Stimulated activated CD8-positive, alpha-beta memory T cell treated with anti-CD3 and anti-CD28 coated beads, Interleukin-7, amount 100 ng/mL, for 48 hours (primary cell): ENCODE measurements around the gene CCDC141.

ENCODE experiments used
- DNase-seq, 2 donors: peaks; one replicate each; pipeline ENCODE4 v3.0.0-alpha.2; 2020; ENCODE audit warnings: low read depth in 1 of 2; ENCODE audit errors: extremely low read depth in 1 of 2

CCDC141 gene

DNA sequence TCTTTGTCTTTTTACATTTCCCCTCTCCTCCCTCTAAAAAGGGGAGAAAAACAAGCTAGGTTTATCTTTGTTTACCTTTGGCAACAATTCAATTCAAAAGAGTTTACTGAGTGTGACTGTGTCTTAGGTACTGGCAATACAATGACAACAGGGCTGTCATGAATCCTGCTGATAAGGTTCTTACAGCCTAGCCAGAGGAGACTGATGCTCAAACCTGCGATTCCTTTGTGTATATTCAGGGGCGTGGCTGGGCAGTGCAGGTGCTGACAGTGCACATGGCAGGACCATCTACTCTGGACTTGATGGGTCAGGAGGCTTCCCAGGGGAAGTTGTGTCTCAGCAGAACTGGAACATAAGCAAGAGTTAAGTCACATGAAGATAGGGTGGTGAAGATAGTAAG lies 219.5 kb downstream of the CCDC141 start:
- no peak for DNase-seq

GRCh38 chr2:178829981-178830380 lies 220.0 kb downstream of the CCDC141 start:
- DNase-seq, result no peak

- DNase-seq, result no peak
These were observed 220.5 kb downstream of the CCDC141 start for GRCh38 chr2:178829299-178829960.

- DNase-seq, result no peak
These were observed 221.5 kb downstream of the CCDC141 start for GRCh38 chr2:178828486-178828881.

DNA sequence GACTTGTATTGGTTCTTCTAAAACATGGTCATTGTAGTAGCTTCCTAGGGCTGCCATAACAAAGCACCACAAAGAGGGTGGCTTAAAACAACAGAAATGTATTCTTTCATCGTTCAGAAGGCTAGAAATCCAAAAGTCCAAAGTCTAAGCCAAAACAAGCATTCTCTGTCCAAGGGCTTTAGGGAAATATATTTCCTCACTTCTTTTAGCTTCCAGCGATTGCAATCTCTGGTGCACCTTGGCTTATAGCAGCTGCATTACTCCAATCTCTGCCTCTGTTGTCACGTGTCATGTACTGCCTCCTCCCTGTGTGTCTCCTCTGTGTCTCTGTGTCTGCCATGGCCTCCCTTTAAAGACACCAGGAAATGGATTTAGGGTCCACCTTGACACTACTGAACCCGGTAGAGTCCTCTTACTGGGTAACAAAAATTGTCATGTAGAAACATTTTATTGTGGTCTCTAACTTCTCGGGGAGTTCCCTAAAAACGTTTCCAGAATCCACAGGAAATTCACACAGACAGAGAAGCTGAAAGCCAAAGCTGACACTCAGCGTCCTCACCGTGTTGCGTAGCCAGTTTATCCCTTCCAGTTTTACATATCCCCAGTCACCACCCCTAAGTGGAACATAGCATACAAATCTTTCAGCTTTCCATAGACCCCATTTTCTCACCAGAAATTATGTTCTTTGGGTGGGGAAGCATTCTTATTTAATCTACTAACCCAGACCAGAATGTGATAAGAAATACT lies 222.0 kb downstream of the CCDC141 start:
- no peak for DNase-seq

- no peak for DNase-seq
These were observed 222.8 kb downstream of the CCDC141 start for GRCh38 chr2:178827111-178827510.

GRCh38 chr2:178825183-178825582 lies 224.8 kb downstream of the CCDC141 start:
- no peak for DNase-seq

DNA sequence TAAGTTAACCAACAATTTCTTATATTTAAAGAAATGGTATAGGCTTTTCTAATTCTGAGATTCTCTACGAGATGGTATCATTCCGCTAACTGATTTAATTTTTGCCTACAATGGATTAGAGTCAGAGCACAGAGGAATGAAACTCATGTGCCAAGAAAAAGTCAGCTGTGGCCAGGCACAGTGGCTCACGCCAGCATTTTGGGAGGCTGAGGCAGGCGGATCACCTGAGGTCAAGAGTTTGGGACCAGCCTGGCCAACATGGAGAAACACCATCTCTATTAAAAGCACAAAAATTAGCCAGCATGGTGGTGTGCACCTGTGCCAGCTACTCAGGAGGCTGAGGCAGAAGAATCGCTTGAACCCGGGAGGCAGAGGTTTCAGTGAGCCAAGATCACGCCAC lies 225.8 kb downstream of the CCDC141 start:
- no peak for DNase-seq

GRCh38 chr2:178819992-178820391 lies 229.9 kb downstream of the CCDC141 start:
- no peak for DNase-seq

GRCh38 chr2:178819147-178819875 lies 230.6 kb downstream of the CCDC141 start:
- no peak for DNase-seq

DNA sequence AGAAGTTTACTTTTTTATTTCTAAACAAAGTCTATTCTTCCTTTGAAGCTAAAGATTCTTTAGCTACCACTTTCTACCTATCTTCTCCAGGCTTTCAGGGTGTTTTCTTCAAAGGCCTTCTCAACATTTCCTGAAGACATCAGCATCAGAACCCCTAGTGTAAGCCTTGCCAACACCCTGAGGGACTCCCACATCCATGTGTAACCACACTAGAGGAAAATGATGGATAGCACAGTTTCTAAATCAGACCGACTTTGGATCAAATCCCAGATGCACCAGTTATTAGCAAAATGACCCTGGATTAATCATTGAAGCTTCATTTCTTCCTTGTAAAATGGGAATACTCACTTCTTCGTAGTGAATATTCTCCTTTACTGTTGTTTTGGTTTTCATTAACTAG lies 238.0 kb downstream of the CCDC141 start:
- no peak for DNase-seq

DNA sequence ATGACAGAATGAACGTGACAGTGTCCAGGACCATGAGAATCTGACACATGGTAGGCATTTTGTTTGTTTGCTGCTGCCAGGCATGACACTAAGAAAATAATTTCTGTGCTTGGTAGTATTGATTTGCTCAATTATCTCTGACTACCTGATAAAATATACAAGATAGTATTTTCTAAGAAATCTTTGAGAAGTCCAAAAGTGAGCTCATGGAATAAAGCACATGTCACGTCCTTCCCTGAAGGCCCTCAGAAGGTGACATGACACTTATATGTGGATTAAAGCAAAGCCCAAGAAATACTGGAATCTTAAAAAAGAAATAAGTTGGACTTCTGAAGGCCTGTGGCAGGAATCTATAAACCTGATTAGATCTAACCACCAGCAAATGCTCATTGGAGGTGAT lies 238.9 kb downstream of the CCDC141 start:
- no peak for DNase-seq

- DNase-seq, result no peak
These were observed 239.5 kb downstream of the CCDC141 start for GRCh38 chr2:178810422-178810821.

GRCh38 chr2:178807227-178808008 lies 242.5 kb downstream of the CCDC141 start, which contains the start of gene TTN:
TTN (minus strand) TSS chr2:178807423; CDS start chr2:178804642, 2,781 bp downstream.
- no peak for DNase-seq

DNA sequence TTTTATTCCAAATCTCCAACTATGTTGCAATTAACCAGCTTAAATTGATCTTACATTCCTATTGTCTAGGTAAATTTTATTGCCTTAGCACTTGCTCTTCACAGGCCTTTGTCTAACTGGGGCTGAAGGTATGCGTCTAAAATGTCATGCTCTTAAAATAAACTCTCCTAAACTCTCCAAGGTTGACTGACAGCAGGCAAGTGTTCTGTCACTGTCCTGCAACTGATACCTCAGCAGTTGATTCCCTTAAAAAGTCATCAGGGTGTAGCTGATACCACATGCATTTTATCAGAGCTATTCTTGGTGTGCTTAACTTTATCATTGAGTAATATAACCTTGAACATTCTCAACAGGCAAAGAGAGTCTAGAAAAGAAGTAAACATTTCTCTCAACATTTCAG lies 243.4 kb downstream of the CCDC141 start:
- DNase-seq, result no peak

- DNase-seq, result no peak
These were observed 244.5 kb downstream of the CCDC141 start for GRCh38 chr2:178805457-178805856.

GRCh38 chr2:178804791-178805190 lies 245.1 kb downstream of the CCDC141 start:
- no peak for DNase-seq

DNA sequence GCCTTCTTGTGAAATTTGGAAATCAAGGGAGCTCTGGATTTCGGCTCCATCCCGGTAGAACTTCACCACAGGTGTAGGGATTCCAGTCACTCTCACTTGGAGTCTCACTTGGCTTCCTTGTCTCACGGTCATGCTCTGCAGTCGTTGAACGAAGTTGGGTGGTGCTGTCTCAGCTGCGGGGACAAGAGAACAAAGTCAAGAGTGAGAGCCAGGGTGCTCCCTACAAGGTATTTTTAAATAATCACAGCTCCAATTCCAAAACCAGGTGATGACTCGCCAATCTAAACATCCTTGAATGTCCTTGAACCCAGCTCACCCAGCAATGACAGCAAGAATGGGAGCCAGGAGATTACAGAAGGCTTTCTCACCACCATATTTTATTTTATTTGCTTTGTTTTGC lies 249.4 kb downstream of the CCDC141 start:
- DNase-seq, result no peak

DNA sequence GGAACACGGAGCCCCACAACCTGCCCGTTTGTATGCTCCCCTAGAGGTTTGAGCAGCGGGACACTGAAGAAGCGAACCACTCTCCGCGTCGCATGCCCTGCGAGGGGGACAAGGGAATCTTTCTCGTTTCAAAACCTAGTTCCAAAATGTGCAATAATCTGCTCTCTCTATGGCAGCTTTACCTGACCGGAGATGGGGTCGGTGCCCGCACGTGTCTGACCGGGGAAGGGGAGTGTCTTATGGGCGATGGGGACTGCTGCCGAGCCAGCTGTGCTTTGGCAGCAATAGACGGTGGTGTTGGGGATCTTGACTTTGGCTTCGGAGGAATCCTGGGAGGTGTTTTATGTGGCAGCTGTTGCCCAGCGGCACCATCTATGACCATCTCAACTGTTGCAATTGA lies 250.6 kb downstream of the CCDC141 start:
- no peak for DNase-seq

DNA sequence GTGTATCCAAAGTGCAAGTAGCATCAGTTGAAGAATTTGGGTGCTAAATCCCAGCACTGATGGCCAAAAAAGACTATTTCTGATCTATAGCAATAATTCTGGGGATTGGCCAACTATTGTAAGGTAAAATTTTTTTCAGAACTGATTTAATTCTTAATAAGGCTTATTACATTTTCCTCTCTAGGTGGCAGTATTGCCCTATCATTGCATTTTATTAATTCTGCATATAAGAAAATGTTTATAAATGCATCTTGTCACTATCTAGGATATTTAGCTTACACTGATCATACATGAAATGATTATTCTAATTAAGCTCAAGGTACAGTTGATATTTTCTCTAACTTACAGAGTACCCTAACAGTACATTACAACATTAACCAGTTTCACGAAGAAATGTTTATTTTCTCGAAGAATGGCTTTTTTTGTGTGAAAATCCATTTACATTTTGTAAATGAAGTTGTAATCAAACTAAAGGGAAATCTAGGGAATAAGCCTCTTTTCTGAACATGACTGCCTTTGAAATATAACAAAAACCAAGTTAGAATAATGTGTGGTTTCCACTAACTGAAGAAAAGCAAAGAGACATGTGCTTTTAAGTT lies 253.8 kb downstream of the CCDC141 start:
- DNase-seq, result no peak

- no peak for DNase-seq
These were observed 262.0 kb downstream of the CCDC141 start for GRCh38 chr2:178787934-178788333.
